Measurements from ENCODE around the gene KCNQ1.

KCNQ1 gene

GRCh38 chr11:2559527-2560311 lies 114.9 kb downstream of the KCNQ1 start:
- no peak for DNase-seq

- DNase-seq: no peak
These were observed 117.1 kb downstream of the KCNQ1 start for GRCh38 chr11:2561696-2562581.

- DNase-seq: no peak
These were observed 118.0 kb downstream of the KCNQ1 start for GRCh38 chr11:2562890-2563212.

- DNase-seq: no peak
These were observed 118.6 kb downstream of the KCNQ1 start for GRCh38 chr11:2563213-2564007.

GRCh38 chr11:2564008-2564530 lies 119.3 kb downstream of the KCNQ1 start:
- DNase-seq: no peak

GRCh38 chr11:2564588-2565425 lies 120.0 kb downstream of the KCNQ1 start:
- no peak for DNase-seq

GRCh38 chr11:2565447-2566222 lies 120.8 kb downstream of the KCNQ1 start:
- DNase-seq: no peak

GRCh38 chr11:2566223-2567025 lies 121.6 kb downstream of the KCNQ1 start:
- DNase-seq: no peak

- DNase-seq: no peak
These were observed 122.3 kb downstream of the KCNQ1 start for GRCh38 chr11:2567026-2567671.

GRCh38 chr11:2569321-2569721 lies 124.5 kb downstream of the KCNQ1 start:
- DNase-seq: no peak

- DNase-seq: no peak
These were observed 125.0 kb downstream of the KCNQ1 start for GRCh38 chr11:2569731-2570210.

GRCh38 chr11:2570211-2570811 lies 125.5 kb downstream of the KCNQ1 start:
- DNase-seq: no peak

GRCh38 chr11:2570841-2571597 lies 126.2 kb downstream of the KCNQ1 start:
- DNase-seq: no peak

- no peak for DNase-seq
These were observed 126.9 kb downstream of the KCNQ1 start for GRCh38 chr11:2571598-2572281.

GRCh38 chr11:2572491-2573239 lies 127.9 kb downstream of the KCNQ1 start:
- no peak for DNase-seq

GRCh38 chr11:2573240-2574042 lies 128.6 kb downstream of the KCNQ1 start:
- DNase-seq: no peak

Data from activated effector memory CD4-positive, alpha-beta T cell treated with Interleukin-2 at 50 U/mL for 16 hours (primary cell).